Endothelial cell of umbilical vein (primary cell): ENCODE measurements around the gene MTHFR. TPM values are rescaled to one million over a fixed set of nuclear protein-coding genes. Genes with fewer than 3 reads are reported as not detected.

Experiments used
- BruUV-seq: library from RNA; stranded (reverse); fragments of 400-500 nt; replicated peaks from 2 replicates; lab custom pipeline; 2021; lab: Mats Ljungman, UMichigan
- CTCF ChIA-PET: fragments of 300-600, 350-600 bp; sonication (Branson Sonifier 250); formaldehyde crosslinking; loops from one replicate; lab custom pipeline; 2021; ENCODE audit warnings: antibody characterized with exemption, inconsistent platforms; lab: Charles Lee
- POLR2A ChIA-PET: fragments of 300-600, 350-600 bp; sonication (Branson Sonifier 250); formaldehyde crosslinking; loops from one replicate; lab custom pipeline; 2021; ENCODE audit warnings: antibody characterized with exemption, inconsistent platforms; lab: Charles Lee
- DNase-seq: peaks from one replicate; pipeline ENCODE4 v3.0.0-alpha.2; 2011; ENCODE audit warnings: low read depth, low spot score
- FAIRE-seq: peaks from 2 replicates; lab custom pipeline; 2011; peaks lifted over from hg19 to GRCh38; lab: Jason Lieb, UNC
- H2AFZ ChIP-seq: 2 replicates; pipeline ENCODE4 v1.6.0; 2012; ENCODE audit warnings: low read depth, low read length, control low read depth, inconsistent platforms
- H3K27ac ChIP-seq: 2 replicates; pipeline ENCODE4 v1.5.1; 2011; ENCODE audit warnings: low read depth, mild to moderate bottlenecking, control low read depth, low read length, moderate library complexity; ENCODE audit not compliant: insufficient read depth
- H3K27me3 ChIP-seq, 2 experiments: 2 replicates each; pipeline versions ENCODE4 v1.6.0 to v1.6.1; 2011; ENCODE audit warnings: low read length in 2 of 2, mixed read lengths in 1 of 2; ENCODE audit not compliant: control insufficient read depth in 2 of 2, insufficient read depth in 2 of 2
- H3K36me3 ChIP-seq, 2 experiments: 2 replicates in 1 of 2; 3 replicates in 1 of 2; pipeline ENCODE4 v1.5.1; 2011; ENCODE audit warnings: low read length in 2 of 2, mild to moderate bottlenecking in 1 of 2, moderate library complexity in 1 of 2; ENCODE audit not compliant: control insufficient read depth in 2 of 2, insufficient read depth in 2 of 2; ENCODE audit errors: extremely low read depth in 1 of 2
- H3K4me1 ChIP-seq: 3 replicates; pipeline ENCODE4 v1.5.1; 2011; ENCODE audit warnings: mild to moderate bottlenecking, low read length; ENCODE audit not compliant: control insufficient read depth, insufficient read depth; ENCODE audit errors: extremely low read depth
- H3K4me2 ChIP-seq: 2 replicates; pipeline ENCODE4 v1.6.1; 2011; ENCODE audit warnings: low read length, control low read depth, mixed read lengths; ENCODE audit not compliant: insufficient read depth
- H3K4me3 ChIP-seq, 3 experiments: fragments of 200-600 bp in 1 of 3; sonication (generic), shearing (Covaris generic) in 1 of 3; replicated peaks in 1 of 3; 2 replicates each; pipeline ENCODE4 v1.5.1; 2011 to 2016; ENCODE audit warnings: control low read depth in 3 of 3, low read length in 3 of 3, mild to moderate bottlenecking in 2 of 3, inconsistent platforms in 1 of 3, low read depth in 1 of 3, moderate library complexity in 1 of 3; ENCODE audit not compliant: insufficient read depth in 1 of 3
- H3K79me2 ChIP-seq: 2 replicates; pipeline ENCODE4 v1.6.0; 2012; ENCODE audit warnings: low read length, inconsistent platforms; ENCODE audit not compliant: control insufficient read depth, insufficient read depth
- H3K9ac ChIP-seq: replicated peaks from 2 replicates; pipeline ENCODE3; 2011; ENCODE audit warnings: low read length, control low read depth; ENCODE audit not compliant: insufficient read depth; ENCODE audit errors: extremely low read depth
- H3K9me1 ChIP-seq: replicated peaks from 3 replicates; pipeline ENCODE4 v1.6.0; 2011; ENCODE audit warnings: mild to moderate bottlenecking, low read length; ENCODE audit not compliant: control insufficient read depth, insufficient read depth; ENCODE audit errors: extremely low read depth
- H3K9me3 ChIP-seq: replicated peaks from 2 replicates; pipeline ENCODE4 v1.5.1; 2012; ENCODE audit warnings: low read length, inconsistent platforms; ENCODE audit not compliant: control insufficient read depth, insufficient read depth
- H4K20me1 ChIP-seq: replicated peaks from 2 replicates; pipeline ENCODE3; 2011; ENCODE audit warnings: mild to moderate bottlenecking, low read length; ENCODE audit not compliant: control insufficient read depth, insufficient read depth; ENCODE audit errors: extremely low read depth
- CTCF ChIP-seq, 2 donors: IDR thresholded peaks; 1 replicate in 1 of 2; 2 replicates in 1 of 2; pipeline ENCODE4 v1.5.1; 2011; ENCODE audit warnings: low read length in 2 of 2, mild to moderate bottlenecking in 2 of 2, moderate library complexity in 2 of 2, control low read depth in 1 of 2, inconsistent platforms in 1 of 2, low read depth in 1 of 2; ENCODE audit not compliant: insufficient read depth in 1 of 2; ENCODE audit errors: extremely low read depth in 1 of 2
- MAX ChIP-seq: IDR thresholded peaks from 2 replicates; pipeline ENCODE4 v1.6.1; 2011; ENCODE audit not compliant: insufficient read depth, insufficient read length
- POLR2AphosphoS5 ChIP-seq: IDR thresholded peaks from 2 replicates; pipeline ENCODE4 v1.6.1; 2012; ENCODE audit warnings: low read depth, mild to moderate bottlenecking, control low read depth, low read length, moderate library complexity; ENCODE audit not compliant: insufficient read depth
- dilution Hi-C: fragments of 300-500 bp; cut with MboI; formaldehyde crosslinking; loops from one replicate; pipeline ENCODE4 v1.15.0; 2019; ENCODE audit warnings: low sequenced_read_pairs; ENCODE audit not compliant: extremely low pct_ligation_motif_present
- intact Hi-C: fragments of 100-400 bp; cut with micrococcal nuclease; formaldehyde crosslinking; loops from one replicate; pipeline ENCODE4 v1.10.0; 2022
- polyA plus RNA-seq, 4 experiments: library from polyadenylated mRNA; depleted of rRNA in 3 of 4; stranded (reverse) in 3 of 4; unstranded in 1 of 4; fragments of >200 nt; gene quantifications; 2 replicates each; pipeline versions ENCODE4 v1.2.1 to v1.2.3, GENCODE V29; 2011 to 2012; ENCODE audit warnings: missing spikeins in 1 of 4
- total RNA-seq: library from RNA; stranded (reverse); gene quantifications from 2 replicates; pipeline ENCODE4 v1.2.3, GENCODE V29; 2021

The MTHFR gene
- total and polyA plus RNA-seq, 2 donors (not counting 3 experiments of a cell fraction or from before 2014, with no cell fraction given), result 13.8 to 25.3 TPM

GRCh38 chr1:11838349-11839272 lies 32.8 kb upstream of the MTHFR start:
- H2AFZ ChIP-seq, result no peak overlapping the region
- peaks cover 20 to 58% of the 10 kb centered on the region in 2 experiments for H3K36me3 ChIP-seq
- DNase-seq (peak; percentile 51), FAIRE-seq (peak; percentile 85)
- H3K9me3 ChIP-seq, result no peaks in the 10 kb centered on the region
- intact Hi-C loops, result loop anchor here (1.0 to 2.0 kb wide), 3 partner anchors 56 to 128 kb away; no protein-coding TSS in a partner anchor
- H3K9ac ChIP-seq, result no peak overlapping the region
- H3K27me3 ChIP-seq, result no peaks in the 10 kb centered on the region
- H3K4me1 ChIP-seq, result peaks cover 7% of the 10 kb centered on the region
- no peaks in the 10 kb centered on the region for H4K20me1 ChIP-seq
- H3K27ac ChIP-seq, result no peak overlapping the region
- dilution Hi-C loops, result no loop called here
- CTCF ChIA-PET, result interaction anchor here (0.5 to 5.2 kb wide), 22 partner anchors 9 to 286 kb away, joined by 3 to 42 read pairs (median 4); partner anchors contain the start of gene NPPA
- H3K79me2 ChIP-seq, result no peaks in the 10 kb centered on the region
- no peaks in the 10 kb centered on the region for H3K9me1 ChIP-seq
- H3K4me2 ChIP-seq, result no peak overlapping the region
- H3K4me3 ChIP-seq, result no peak overlapping the region
- POLR2A ChIA-PET, result interaction anchor here (1.3 kb wide), 1 partner anchor 69 kb away, joined by 11 read pairs; no protein-coding TSS in a partner anchor
- peak; percentile 97 to 100 for TF ChIP-seq CTCF (IDR thresholded peaks at IDR 0.05; ENCODE audit: extremely low read depth in 1 of 2, insufficient read depth in 1 of 2, low read depth in 1 of 2, low read length in 2 of 2)
- TF ChIP-seq MAX, result no peak
- peak; percentile 15 for TF ChIP-seq POLR2AphosphoS5
- BruUV-seq, result no TSS peak
